ENCODE results near the gene IL22RA2. TPM values are rescaled to one million over a fixed set of nuclear protein-coding genes. Genes with fewer than 3 reads are reported as not detected.

Gene IL22RA2
- total RNA-seq, 1 experiment from 2014 or later, result not detected

Other genes with a start within 250 kb of the IL22RA2 start
- not detected in 2 replicates for gene IL20RA, start 128.7 kb downstream of the IL22RA2 start, total RNA-seq (2014; rRNA removed; shearing (Covaris generic); ENCODE audit: low replicate concordance)
- 51.9 and 58.4 TPM in 2 replicates for gene IFNGR1, start 45.7 kb upstream of the IL22RA2 start, total RNA-seq (2014; rRNA removed; shearing (Covaris generic); ENCODE audit: low replicate concordance)

Measured in Caki2 (cell line).